ENCODE data around the gene CREBBP. TPM values are rescaled to one million over a fixed set of nuclear protein-coding genes. Genes with fewer than 3 reads are reported as not detected.

The CREBBP gene
- total and polyA plus RNA-seq, 2 donors (not counting 3 experiments of a cell fraction or from before 2014, with no cell fraction given), result 13.8 to 72.7 TPM

DNA sequence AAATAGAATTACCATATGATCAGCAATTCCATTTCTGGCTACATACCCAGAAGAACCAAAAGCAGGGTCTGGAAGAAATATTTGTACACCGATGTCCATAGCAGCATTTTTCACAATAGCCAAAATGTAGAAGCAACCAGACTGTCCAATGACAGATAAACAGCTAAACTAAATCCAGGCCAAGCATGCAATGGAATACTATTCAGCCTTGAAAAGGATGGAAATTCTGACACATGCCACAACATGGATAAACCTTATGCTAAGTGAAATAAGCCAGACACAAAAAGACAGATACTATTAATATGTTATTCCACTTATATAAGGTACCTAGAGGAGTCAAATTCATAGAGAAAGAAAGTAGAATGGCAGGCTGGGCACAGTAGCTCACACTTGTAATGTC, 25.9 kb upstream of the CREBBP start:
- DNase-seq (ENCODE audit: low read depth, low spot score), result no peak
- H3K9me1 ChIP-seq (replicated peaks; ENCODE audit: control insufficient read depth, extremely low read depth, insufficient read depth, low read length), result no peaks in the 10 kb centered on the region
- TF ChIP-seq POLR2A (IDR thresholded peaks at IDR 0.05; ENCODE audit: low read depth, low read length) (no peak), FOS (IDR thresholded peaks at IDR 0.05; ENCODE audit: borderline replicate concordance, insufficient read depth, low read length) (no peak), EZH2 (IDR thresholded peaks at IDR 0.05; ENCODE audit: borderline replicate concordance, low read depth, low read length, severe bottlenecking) (no peak), GATA2 (IDR thresholded peaks at IDR 0.05; ENCODE audit: insufficient read depth, insufficient read length, low read depth, low read length) (no peak), JUN (IDR thresholded peaks at IDR 0.05; ENCODE audit: borderline replicate concordance, insufficient read depth, insufficient read length, low read depth) (no peak), MYC (IDR thresholded peaks at IDR 0.05; ENCODE audit: low read depth, low read length) (no peak), MAX (IDR thresholded peaks at IDR 0.05; ENCODE audit: insufficient read depth, insufficient read length) (no peak), POLR2AphosphoS5 (IDR thresholded peaks at IDR 0.05; ENCODE audit: insufficient read depth, low read depth, low read length) (no peak)
- TF ChIP-seq, protein P1, sequence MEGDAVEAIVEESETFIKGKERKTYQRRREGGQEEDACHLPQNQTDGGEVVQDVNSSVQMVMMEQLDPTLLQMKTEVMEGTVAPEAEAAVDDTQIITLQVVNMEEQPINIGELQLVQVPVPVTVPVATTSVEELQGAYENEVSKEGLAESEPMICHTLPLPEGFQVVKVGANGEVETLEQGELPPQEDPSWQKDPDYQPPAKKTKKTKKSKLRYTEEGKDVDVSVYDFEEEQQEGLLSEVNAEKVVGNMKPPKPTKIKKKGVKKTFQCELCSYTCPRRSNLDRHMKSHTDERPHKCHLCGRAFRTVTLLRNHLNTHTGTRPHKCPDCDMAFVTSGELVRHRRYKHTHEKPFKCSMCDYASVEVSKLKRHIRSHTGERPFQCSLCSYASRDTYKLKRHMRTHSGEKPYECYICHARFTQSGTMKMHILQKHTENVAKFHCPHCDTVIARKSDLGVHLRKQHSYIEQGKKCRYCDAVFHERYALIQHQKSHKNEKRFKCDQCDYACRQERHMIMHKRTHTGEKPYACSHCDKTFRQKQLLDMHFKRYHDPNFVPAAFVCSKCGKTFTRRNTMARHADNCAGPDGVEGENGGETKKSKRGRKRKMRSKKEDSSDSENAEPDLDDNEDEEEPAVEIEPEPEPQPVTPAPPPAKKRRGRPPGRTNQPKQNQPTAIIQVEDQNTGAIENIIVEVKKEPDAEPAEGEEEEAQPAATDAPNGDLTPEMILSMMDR (IDR thresholded peaks at IDR 0.05; ENCODE audit: extremely low read depth in 1 of 2, insufficient read depth in 1 of 2, low read depth in 1 of 2, low read length in 2 of 2), result no peak
- CTCF ChIA-PET, result no interaction called here
- POLR2A ChIA-PET, result no interaction called here
- intact Hi-C loops (cut with micrococcal nuclease) (no loop called here), dilution Hi-C loops (cut with MboI; ENCODE audit: extremely low pct_ligation_motif_present, low sequenced_read_pairs) (no loop called here)
- no peaks in the 10 kb centered on the region for H3K27me3 ChIP-seq (ENCODE audit: control insufficient read depth in 2 of 2, insufficient read depth in 2 of 2, low read length in 2 of 2)
- no peaks in the 10 kb centered on the region for H4K20me1 ChIP-seq (replicated peaks; ENCODE audit: control insufficient read depth, extremely low read depth, insufficient read depth, low read length)
- no peak overlapping the region for H3K27ac ChIP-seq (ENCODE audit: insufficient read depth, low read depth, low read length)
- no peaks in the 10 kb centered on the region for H3K4me1 ChIP-seq (ENCODE audit: control insufficient read depth, extremely low read depth, insufficient read depth, low read length)
- BruUV-seq (replicated peaks), result no TSS peak
- H3K79me2 ChIP-seq (ENCODE audit: control insufficient read depth, insufficient read depth, low read length), result no peaks in the 10 kb centered on the region
- no peak for FAIRE-seq
- H3K4me2 ChIP-seq (ENCODE audit: insufficient read depth, low read length), result no peak overlapping the region
- H2AFZ ChIP-seq (ENCODE audit: low read depth, low read length), result no peak overlapping the region
- no peaks in the 10 kb centered on the region for H3K9me3 ChIP-seq (replicated peaks; ENCODE audit: control insufficient read depth, insufficient read depth, low read length)
- H3K9ac ChIP-seq (replicated peaks; ENCODE audit: extremely low read depth, insufficient read depth, low read length), result no peak overlapping the region
- no peaks in the 10 kb centered on the region for H3K36me3 ChIP-seq (ENCODE audit: control insufficient read depth in 2 of 2, extremely low read depth in 1 of 2, insufficient read depth in 2 of 2, low read length in 2 of 2)
- no peak overlapping the region for H3K4me3 ChIP-seq (replicated peaks in 1 of 3; ENCODE audit: insufficient read depth in 1 of 3, low read depth in 1 of 3, low read length in 3 of 3)

Measured in endothelial cell of umbilical vein (primary cell).